Activated CD4-positive, alpha-beta memory T cell treated with anti-CD3 and anti-CD28 coated beads, Interleukin-2, amount 10 ng/mL, durations not matched to agents 7 days and 5 days (primary cell): ENCODE data around the gene SPATA4. TPM values are rescaled to one million over a fixed set of nuclear protein-coding genes. Genes with fewer than 3 reads are reported as not detected.
"Not testable (repeated sequence)": the region's sequence is repeated elsewhere in the genome, so short reads cannot be mapped to it uniquely, and the experiment has no call there.

ENCODE experiments used
- CTCF ChIA-PET: fragments of 350-600 bp; sonication (Branson Sonifier 250); formaldehyde crosslinking; loops from one replicate; lab custom pipeline; 2021; ENCODE audit warnings: antibody characterized with exemption, inconsistent platforms; lab: Charles Lee
- POLR2A ChIA-PET: fragments of 350-600 bp; sonication (Branson Sonifier 250); formaldehyde crosslinking; loops from one replicate; lab custom pipeline; 2021; ENCODE audit warnings: antibody characterized with exemption; lab: Charles Lee
- DNase-seq: peaks from one replicate; pipeline ENCODE4 v3.0.0-alpha.2; 2020
- H3K27ac Mint-ChIP-seq: one replicate; pipeline ENCODE4 v1.8.0; 2021; ENCODE audit warnings: mild to moderate bottlenecking, mixed read lengths
- H3K27me3 Mint-ChIP-seq: one replicate; pipeline ENCODE4 v1.8.0; 2021; ENCODE audit warnings: mixed read lengths
- H3K36me3 Mint-ChIP-seq: one replicate; pipeline ENCODE4 v1.8.0; 2021; ENCODE audit warnings: low read depth, mixed read lengths
- H3K4me1 Mint-ChIP-seq: one replicate; pipeline ENCODE4 v1.8.0; 2021; ENCODE audit warnings: mixed read lengths
- H3K4me3 Mint-ChIP-seq: one replicate; pipeline ENCODE4 v1.8.0; 2021; ENCODE audit warnings: mild to moderate bottlenecking, mixed read lengths
- H3K9me3 Mint-ChIP-seq: one replicate; pipeline ENCODE4 v1.8.0; 2021; ENCODE audit warnings: mixed read lengths
- total RNA-seq, 2 experiments: library from RNA; stranded (reverse); gene quantifications; one replicate each; pipeline ENCODE4 v1.2.3, GENCODE V29; 2021

The SPATA4 gene
- total RNA-seq = not detected

GRCh38 chr4:176195184-176195978 lies at the start of gene SPATA4:
TSS of gene SPATA4 (minus strand) at chr4:176195585. CDS start at chr4:176195562, 23 bp downstream.
- ChIA-PET POLR2A (interaction anchor here (0.8 to 1.3 kb wide), 2 partner anchors 36 to 134 kb away, joined by 4 read pairs; no protein-coding TSS in a partner anchor), CTCF (interaction anchor here (1.1 kb wide), 1 partner anchor 128 kb away, joined by 4 read pairs; no protein-coding TSS in a partner anchor)
- peaks cover 37% of the 10 kb centered on the region for H3K27me3 Mint-ChIP-seq
- H3K4me1 Mint-ChIP-seq = peaks cover 16% of the 10 kb centered on the region
- peak within 1 kb of the TSS; percentile 47 for H3K27ac Mint-ChIP-seq
- peaks cover 5% of the 10 kb centered on the region for H3K36me3 Mint-ChIP-seq
- peak; percentile 94 for DNase-seq
- peak within 1 kb of the TSS; percentile 75 for H3K4me3 Mint-ChIP-seq
- no peaks in the 10 kb centered on the region for H3K9me3 Mint-ChIP-seq

GRCh38 chr4:176242764-176243347 lies 47.5 kb upstream of the SPATA4 start:
- H3K27ac Mint-ChIP-seq = no peak overlapping the region
- no peaks in the 10 kb centered on the region for H3K9me3 Mint-ChIP-seq
- no peak for DNase-seq
- ChIA-PET CTCF (no interaction called here), POLR2A (no interaction called here)
- no peak overlapping the region for H3K4me3 Mint-ChIP-seq
- H3K36me3 Mint-ChIP-seq = no peaks in the 10 kb centered on the region
- peaks cover 1% of the 10 kb centered on the region for H3K27me3 Mint-ChIP-seq
- H3K4me1 Mint-ChIP-seq = no peaks in the 10 kb centered on the region

GRCh38 chr4:176241703-176242102 lies 46.3 kb upstream of the SPATA4 start:
- Mint-ChIP-seq H3K4me1 (no peaks in the 10 kb centered on the region), H3K36me3 (no peaks in the 10 kb centered on the region), H3K9me3 (no peaks in the 10 kb centered on the region), H3K27me3 (peaks cover 1% of the 10 kb centered on the region), H3K4me3 (no peak overlapping the region), H3K27ac (no peak overlapping the region)
- POLR2A ChIA-PET = no interaction called here
- CTCF ChIA-PET = no interaction called here
- DNase-seq = no peak

- ChIA-PET POLR2A (no interaction called here), CTCF (no interaction called here)
- H3K4me3 Mint-ChIP-seq = no peak overlapping the region
- peaks cover 1% of the 10 kb centered on the region for H3K27me3 Mint-ChIP-seq
- H3K9me3 Mint-ChIP-seq = no peaks in the 10 kb centered on the region
- H3K27ac Mint-ChIP-seq = no peak overlapping the region
- DNase-seq = no peak
- H3K4me1 Mint-ChIP-seq = no peaks in the 10 kb centered on the region
- no peaks in the 10 kb centered on the region for H3K36me3 Mint-ChIP-seq
These were observed 43.4 kb upstream of the SPATA4 start for GRCh38 chr4:176238826-176239225.

- no peaks in the 10 kb centered on the region for H3K9me3 Mint-ChIP-seq
- DNase-seq = no peak
- no peaks in the 10 kb centered on the region for H3K36me3 Mint-ChIP-seq
- POLR2A ChIA-PET = no interaction called here
- CTCF ChIA-PET = no interaction called here
- H3K27ac Mint-ChIP-seq = no peak overlapping the region
- no peaks in the 10 kb centered on the region for H3K4me1 Mint-ChIP-seq
- no peak overlapping the region for H3K4me3 Mint-ChIP-seq
- peaks cover 1% of the 10 kb centered on the region for H3K27me3 Mint-ChIP-seq
These were observed 42.8 kb upstream of the SPATA4 start for GRCh38 chr4:176238157-176238610.

- no peaks in the 10 kb centered on the region for H3K4me1 Mint-ChIP-seq
- ChIA-PET POLR2A (no interaction called here), CTCF (no interaction called here)
- no peaks in the 10 kb centered on the region for H3K36me3 Mint-ChIP-seq
- no peak overlapping the region for H3K4me3 Mint-ChIP-seq
- no peak for DNase-seq
- H3K27ac Mint-ChIP-seq = no peak overlapping the region
- no peaks in the 10 kb centered on the region for H3K27me3 Mint-ChIP-seq
- H3K9me3 Mint-ChIP-seq = no peaks in the 10 kb centered on the region
These were observed 41.6 kb upstream of the SPATA4 start for GRCh38 chr4:176236946-176237345.

- CTCF ChIA-PET = interaction anchor here (0.6 to 0.7 kb wide), 2 partner anchors 23 to 94 kb away, joined by 3 to 4 read pairs; no protein-coding TSS in a partner anchor
- POLR2A ChIA-PET = interaction anchor here (0.7 kb wide), 1 partner anchor 35 kb away, joined by 4 read pairs; no protein-coding TSS in a partner anchor
- DNase-seq = no peak
- H3K4me3 Mint-ChIP-seq = no peak overlapping the region
- no peaks in the 10 kb centered on the region for H3K36me3 Mint-ChIP-seq
- H3K4me1 Mint-ChIP-seq = no peaks in the 10 kb centered on the region
- H3K9me3 Mint-ChIP-seq = no peaks in the 10 kb centered on the region
- peaks cover 2% of the 10 kb centered on the region for H3K27me3 Mint-ChIP-seq
- no peak overlapping the region for H3K27ac Mint-ChIP-seq
These were observed 35.5 kb upstream of the SPATA4 start for GRCh38 chr4:176230836-176231235.

GRCh38 chr4:176229645-176230044 lies 34.3 kb upstream of the SPATA4 start:
- H3K4me3 Mint-ChIP-seq = no peak overlapping the region
- H3K36me3 Mint-ChIP-seq = no peaks in the 10 kb centered on the region
- no peaks in the 10 kb centered on the region for H3K4me1 Mint-ChIP-seq
- no peak overlapping the region for H3K27ac Mint-ChIP-seq
- POLR2A ChIA-PET = no interaction called here
- H3K9me3 Mint-ChIP-seq = no peaks in the 10 kb centered on the region
- CTCF ChIA-PET = no interaction called here
- peaks cover 2% of the 10 kb centered on the region for H3K27me3 Mint-ChIP-seq
- DNase-seq = no peak

- H3K4me1 Mint-ChIP-seq = no peaks in the 10 kb centered on the region
- H3K4me3 Mint-ChIP-seq = no peak overlapping the region
- H3K27ac Mint-ChIP-seq = no peak overlapping the region
- DNase-seq = no peak
- ChIA-PET POLR2A (no interaction called here), CTCF (no interaction called here)
- H3K9me3 Mint-ChIP-seq = no peaks in the 10 kb centered on the region
- H3K27me3 Mint-ChIP-seq = peaks cover 2% of the 10 kb centered on the region
- H3K36me3 Mint-ChIP-seq = no peaks in the 10 kb centered on the region
These were observed 31.4 kb upstream of the SPATA4 start for GRCh38 chr4:176226736-176227135.

GRCh38 chr4:176223561-176223960 lies 28.2 kb upstream of the SPATA4 start:
- POLR2A ChIA-PET = no interaction called here
- H3K9me3 Mint-ChIP-seq = no peaks in the 10 kb centered on the region
- H3K27me3 Mint-ChIP-seq = no peaks in the 10 kb centered on the region
- H3K4me3 Mint-ChIP-seq = no peak overlapping the region
- no peaks in the 10 kb centered on the region for H3K4me1 Mint-ChIP-seq
- CTCF ChIA-PET = no interaction called here
- H3K36me3 Mint-ChIP-seq = no peaks in the 10 kb centered on the region
- no peak overlapping the region for H3K27ac Mint-ChIP-seq
- DNase-seq = no peak

- Mint-ChIP-seq H3K4me3 (no peak overlapping the region), H3K9me3 (no peaks in the 10 kb centered on the region), H3K4me1 (no peaks in the 10 kb centered on the region), H3K27me3 (no peaks in the 10 kb centered on the region), H3K27ac (no peak overlapping the region), H3K36me3 (no peaks in the 10 kb centered on the region)
- no peak for DNase-seq
- POLR2A ChIA-PET = no interaction called here
- CTCF ChIA-PET = no interaction called here
These were observed 26.8 kb upstream of the SPATA4 start for GRCh38 chr4:176222149-176222548.

- no peak overlapping the region for H3K27ac Mint-ChIP-seq
These were observed 22.1 kb upstream of the SPATA4 start for GRCh38 chr4:176217510-176217909.

GRCh38 chr4:176212351-176212750 lies 17.0 kb upstream of the SPATA4 start:
- H3K36me3 Mint-ChIP-seq, H3K4me3 Mint-ChIP-seq, H3K4me1 Mint-ChIP-seq, H3K27ac Mint-ChIP-seq, POLR2A ChIA-PET, H3K9me3 Mint-ChIP-seq, CTCF ChIA-PET, DNase-seq: not testable (repeated sequence)
- peaks cover 12% of the 10 kb centered on the region for H3K27me3 Mint-ChIP-seq

More at GRCh38 chr4:176217510-176217909, 22.1 kb upstream of the SPATA4 start:
- DNase-seq = no peak
- CTCF ChIA-PET = no interaction called here
- Mint-ChIP-seq H3K4me3 (no peak overlapping the region), H3K9me3 (no peaks in the 10 kb centered on the region), H3K4me1 (no peaks in the 10 kb centered on the region), H3K27me3 (no peaks in the 10 kb centered on the region), H3K36me3 (no peaks in the 10 kb centered on the region)
- POLR2A ChIA-PET = no interaction called here
